A549 treated with CORT108297 at 1 μM for 4 hours (cell line): ENCODE data around the gene PCDHGC5. TPM values are rescaled to one million over a fixed set of nuclear protein-coding genes. Genes with fewer than 3 reads are reported as not detected.

Experiments used
- total RNA-seq: library from RNA; stranded (reverse); fragments of 200-300 nt; extraction: Qiagen RNA extraction; gene quantifications from 5 replicates; pipeline ENCODE4 v1.2.3, GENCODE V29; 2022

PCDHGC5 gene
- 0.02 to 0.03 TPM (median 0.03 TPM) in 3 of 5 replicates, not detected in the others for total RNA-seq

DNA sequence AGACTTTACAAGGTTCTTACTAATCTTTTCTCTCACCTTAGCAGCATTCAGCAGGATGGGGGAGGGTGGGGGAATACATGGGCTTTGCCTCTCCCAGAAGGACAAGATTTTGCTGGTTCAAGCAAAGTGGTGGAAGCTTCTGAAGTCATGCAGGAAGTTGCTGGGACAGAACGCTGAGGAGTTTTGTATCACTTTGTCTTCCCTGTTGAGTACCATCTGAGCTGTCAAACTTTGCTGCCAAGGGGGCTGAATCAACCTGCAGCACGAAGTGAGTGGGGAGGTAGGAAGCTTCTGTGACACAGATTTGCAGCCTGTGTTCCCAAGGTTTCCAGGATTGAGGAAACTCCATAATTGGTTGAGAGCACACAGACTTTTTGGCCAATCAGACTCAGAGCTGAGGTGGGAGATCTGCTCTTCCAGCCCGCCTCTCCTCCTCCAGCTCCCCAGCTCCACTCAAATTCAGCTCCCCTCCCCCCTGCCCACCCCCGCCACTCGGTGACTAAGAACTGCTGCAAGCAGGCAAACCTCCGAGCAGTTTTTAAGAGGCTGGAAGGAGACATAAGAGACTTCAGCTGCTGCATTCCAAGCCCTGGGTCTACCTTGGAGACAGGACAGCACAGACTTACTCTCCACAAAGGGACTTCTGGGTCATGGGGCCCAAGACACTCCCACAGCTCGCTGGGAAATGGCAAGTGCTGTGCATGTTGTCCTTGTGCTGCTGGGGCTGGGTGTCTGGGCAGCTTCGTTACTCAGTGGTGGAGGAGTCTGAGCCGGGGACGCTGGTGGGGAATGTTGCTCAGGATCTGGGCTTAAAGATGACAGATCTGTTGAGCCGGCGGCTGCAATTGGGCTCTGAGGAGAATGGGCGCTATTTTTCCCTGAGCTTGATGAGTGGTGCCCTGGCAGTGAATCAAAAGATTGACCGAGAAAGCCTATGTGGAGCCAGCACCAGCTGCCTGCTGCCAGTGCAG, at the start of gene PCDHGC5:
Gene PCDHGC5 (plus strand): TSS at position 491 of the 971 bp plus-strand sequence. CDS start 160 bp downstream, at position 651.

DNA sequence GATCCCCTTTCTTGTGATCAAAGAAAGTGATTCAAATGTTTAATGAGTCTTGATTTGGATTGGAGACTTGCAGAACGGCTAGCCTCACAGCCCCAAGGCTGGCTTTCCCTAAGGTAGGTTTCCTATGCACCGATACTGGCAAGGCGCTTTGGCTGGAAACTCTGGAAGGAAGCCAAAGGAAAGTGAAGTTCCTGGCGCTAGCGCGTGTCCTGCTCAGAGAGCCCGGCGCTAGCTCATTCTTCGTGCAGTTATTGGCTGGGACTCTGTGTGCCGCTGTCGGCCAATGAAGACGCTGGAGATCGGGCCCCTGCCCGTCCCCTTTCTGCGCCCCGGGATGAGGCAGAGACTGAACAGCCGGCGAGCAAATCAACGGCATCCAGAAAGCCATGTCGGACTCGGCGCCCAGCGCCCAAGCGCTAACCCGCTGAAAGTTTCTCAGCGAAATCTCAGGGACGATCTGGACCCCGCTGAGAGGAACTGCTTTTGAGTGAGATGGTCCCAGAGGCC, 13.2 kb upstream of the PCDHGC5 start, which contains the start of gene PCDHGC3:
Gene PCDHGC3 (plus strand): TSS at position 342 of the 507 bp plus-strand sequence. CDS start 151 bp downstream, at position 493.

DNA sequence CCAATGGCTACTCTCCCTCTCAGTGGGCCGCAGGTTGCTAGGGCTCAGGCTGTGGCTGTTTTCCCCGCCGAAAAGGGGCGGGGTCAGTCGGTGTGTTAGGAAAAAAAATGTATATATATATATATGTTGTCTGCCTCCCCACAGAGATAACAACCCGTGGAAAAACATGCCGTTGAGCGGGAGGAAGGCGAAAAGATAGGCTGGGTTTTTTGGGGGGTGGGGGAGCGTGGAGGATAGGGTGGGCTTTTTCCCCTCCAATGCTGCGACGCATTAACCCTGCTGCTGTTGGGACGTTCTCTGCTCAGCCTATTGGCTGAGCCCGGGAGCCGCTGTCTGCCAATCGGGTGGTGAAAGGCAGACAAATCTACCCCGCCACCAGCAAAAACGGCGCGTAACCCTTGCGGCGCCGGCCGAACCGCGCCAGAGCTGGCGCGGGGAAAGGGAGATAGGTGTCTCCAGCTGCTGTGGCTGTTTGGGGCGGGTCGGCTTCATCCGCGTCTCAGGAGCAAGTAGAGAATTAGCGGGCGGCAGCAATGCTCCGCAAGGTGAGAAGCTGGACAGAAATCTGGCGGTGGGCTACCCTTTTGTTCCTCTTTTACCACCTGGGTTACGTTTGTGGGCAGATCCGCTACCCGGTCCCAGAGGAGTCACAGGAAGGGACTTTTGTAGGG, 4.1 kb upstream of the PCDHGC5 start, which contains the start of gene PCDHGC4:
Gene PCDHGC4 (plus strand): TSS at position 390 of the 671 bp plus-strand sequence. CDS start 144 bp downstream, at position 534.

Other genes with a start within 250 kb of the PCDHGC5 start
- 0.02 to 0.07 TPM (median 0.06 TPM) in 3 of 5 replicates, not detected in the others for gene PCDHB15, start 243.7 kb upstream of the PCDHGC5 start, total RNA-seq
- gene SLC25A2, start 185.0 kb upstream of the PCDHGC5 start, total RNA-seq, result 0.05 TPM in 1 of 5 replicates, not detected in the others
- gene TAF7, start 168.3 kb upstream of the PCDHGC5 start, total RNA-seq, result 61.5 to 85.8 TPM (median 70.6 TPM) in 5 replicates
- gene PCDHGA1, start 158.6 kb upstream of the PCDHGC5 start, total RNA-seq, result 0.30 to 0.39 TPM (median 0.37 TPM) in 5 replicates
- 0.55 to 0.78 TPM (median 0.63 TPM) in 5 replicates for gene PCDHGA2, start 150.3 kb upstream of the PCDHGC5 start, total RNA-seq
- gene PCDHGA3, start 145.3 kb upstream of the PCDHGC5 start, total RNA-seq, result 0.04 to 0.07 TPM in 2 of 5 replicates, not detected in the others
- 1.3 to 2.0 TPM (median 1.8 TPM) in 5 replicates for gene PCDHGB1, start 139.0 kb upstream of the PCDHGC5 start, total RNA-seq
- 0.07 to 0.17 TPM (median 0.16 TPM) in 5 replicates for gene PCDHGA4, start 134.1 kb upstream of the PCDHGC5 start, total RNA-seq
- 0.06 to 0.12 TPM (median 0.08 TPM) in 5 replicates for gene PCDHGB2, start 129.1 kb upstream of the PCDHGC5 start, total RNA-seq
- gene PCDHGA5, start 124.9 kb upstream of the PCDHGC5 start, total RNA-seq, result 0.07 to 0.24 TPM (median 0.15 TPM) in 5 replicates
- gene PCDHGB3, start 118.8 kb upstream of the PCDHGC5 start, total RNA-seq, result 0.17 to 0.33 TPM (median 0.24 TPM) in 5 replicates
- gene PCDHGA6, start 115.2 kb upstream of the PCDHGC5 start, total RNA-seq, result 0.13 to 0.27 TPM (median 0.22 TPM) in 5 replicates
- gene PCDHGA7, start 106.3 kb upstream of the PCDHGC5 start, total RNA-seq, result 0.82 to 1.0 TPM (median 0.97 TPM) in 5 replicates
- gene PCDHGB4, start 101.4 kb upstream of the PCDHGC5 start, total RNA-seq, result 0.70 to 1.0 TPM (median 0.98 TPM) in 5 replicates
- gene PCDHGA8, start 96.4 kb upstream of the PCDHGC5 start, total RNA-seq, result 0.02 to 0.08 TPM (median 0.03 TPM) in 5 replicates
- 2.1 to 2.6 TPM (median 2.4 TPM) in 5 replicates for gene PCDHGB5, start 91.1 kb upstream of the PCDHGC5 start, total RNA-seq
- gene PCDHGA9, start 86.3 kb upstream of the PCDHGC5 start, total RNA-seq, result 0.02 to 0.09 TPM (median 0.05 TPM) in 4 of 5 replicates, not detected in the other
- 0.03 to 0.14 TPM (median 0.09 TPM) in 5 replicates for gene PCDHGB6, start 81.1 kb upstream of the PCDHGC5 start, total RNA-seq
- 0.01 to 0.02 TPM (median 0.02 TPM) in 3 of 5 replicates, not detected in the others for gene PCDHGA10, start 76.1 kb upstream of the PCDHGC5 start, total RNA-seq
- gene PCDHGB7, start 71.4 kb upstream of the PCDHGC5 start, total RNA-seq, result 0.03 to 0.08 TPM (median 0.06 TPM) in 4 of 5 replicates, not detected in the other
- gene PCDHGA11, start 68.0 kb upstream of the PCDHGC5 start, total RNA-seq, result 0.02 to 0.03 TPM (median 0.02 TPM) in 4 of 5 replicates, not detected in the other
- 0.02 to 0.03 TPM in 2 of 5 replicates, not detected in the others for gene PCDHGA12, start 58.6 kb upstream of the PCDHGC5 start, total RNA-seq
- 5.0 to 6.7 TPM (median 5.6 TPM) in 5 replicates for gene PCDHGC3, start 13.1 kb upstream of the PCDHGC5 start, total RNA-seq
- gene PCDHGC4, start 4.1 kb upstream of the PCDHGC5 start, total RNA-seq, result 0.01 to 0.05 TPM (median 0.03 TPM) in 3 of 5 replicates, not detected in the others
- 98.1 to 105 TPM (median 101 TPM) in 5 replicates for gene DIAPH1, start 129.9 kb downstream of the PCDHGC5 start, total RNA-seq
- gene HDAC3, start 147.8 kb downstream of the PCDHGC5 start, total RNA-seq, result 46.2 to 54.2 TPM (median 48.7 TPM) in 5 replicates
- 2.9 to 5.2 TPM (median 4.9 TPM) in 5 replicates for gene RELL2, start 147.9 kb downstream of the PCDHGC5 start, total RNA-seq
- gene FCHSD1, start 162.3 kb downstream of the PCDHGC5 start, total RNA-seq, result 6.9 to 13.2 TPM (median 10.0 TPM) in 5 replicates
- gene ARAP3, start 193.1 kb downstream of the PCDHGC5 start, total RNA-seq, result 4.1 to 5.9 TPM (median 5.5 TPM) in 5 replicates